Loucy (cell line): ENCODE measurements around the gene ACAN.

Experiments
- CTCF ChIP-seq: fragments of 200-600 bp; sonication (generic); conservative IDR thresholded peaks from 2 replicates; pipeline ENCODE4 v1.5.1; 2014; ENCODE audit warnings: mild to moderate bottlenecking, antibody characterized with exemption, low read length
- EZH2phosphoT487 ChIP-seq: fragments of 200-600 bp; IDR thresholded peaks from 2 replicates; pipeline ENCODE4 v1.6.1; 2018; ENCODE audit warnings: antibody characterized with exemption, mild to moderate bottlenecking, moderate library complexity, borderline replicate concordance

GRCh38 chr15:88835646-88836045, 32.4 kb downstream of the ACAN start:
- no peak for TF ChIP-seq CTCF
- TF ChIP-seq EZH2phosphoT487: no peak
